ENCODE measurements around the gene SLC29A2.

The SLC29A2 gene

GRCh38 chr11:66373265-66373664, 1.7 kb upstream of the SLC29A2 start:
- Histone ChIP-seq H3K36me3 (no peaks in the 10 kb centered on the region), H3K27me3 (peaks cover 92% of the 10 kb centered on the region), H3K4me1 (ENCODE audit: control insufficient read depth in 1 of 2, insufficient read depth in 1 of 2, low read depth in 1 of 2, low read length in 1 of 2) (peaks cover 12 to 17% of the 10 kb centered on the region in 2 experiments), H3K27ac (no peak overlapping the region), H3K4me3 (ENCODE audit: low read depth in 1 of 2, low read length in 1 of 2) (no peak overlapping the region), H3K9me3 (no peaks in the 10 kb centered on the region)
- TF ChIP-seq CTCF (IDR thresholded peaks at IDR 0.05) = no peak

- H3K36me3 ChIP-seq = no peaks in the 10 kb centered on the region
- H3K27ac ChIP-seq = no peak overlapping the region
- H3K4me1 ChIP-seq (ENCODE audit: control insufficient read depth in 1 of 2, insufficient read depth in 1 of 2, low read depth in 1 of 2, low read length in 1 of 2) = peaks cover 12 to 17% of the 10 kb centered on the region in 2 experiments
- peaks cover 61% of the 10 kb centered on the region for H3K27me3 ChIP-seq
- no peak overlapping the region for H3K4me3 ChIP-seq (ENCODE audit: low read depth in 1 of 2, low read length in 1 of 2)
- TF ChIP-seq CTCF (IDR thresholded peaks at IDR 0.05) = no peak
- no peaks in the 10 kb centered on the region for H3K9me3 ChIP-seq
These were observed 2.3 kb downstream of the SLC29A2 start for GRCh38 chr11:66369073-66369894.

GRCh38 chr11:66368484-66368883, 3.1 kb downstream of the SLC29A2 start:
- Histone ChIP-seq H3K4me3 (ENCODE audit: low read depth in 1 of 2, low read length in 1 of 2) (no peak overlapping the region), H3K36me3 (no peaks in the 10 kb centered on the region), H3K4me1 (ENCODE audit: control insufficient read depth in 1 of 2, insufficient read depth in 1 of 2, low read depth in 1 of 2, low read length in 1 of 2) (peaks cover 12 to 17% of the 10 kb centered on the region in 2 experiments), H3K27me3 (peaks cover 53% of the 10 kb centered on the region), H3K9me3 (no peaks in the 10 kb centered on the region), H3K27ac (no peak overlapping the region)
- TF ChIP-seq CTCF (IDR thresholded peaks at IDR 0.05) = no peak

- Histone ChIP-seq H3K4me3 (ENCODE audit: low read depth in 1 of 2, low read length in 1 of 2) (no peak overlapping the region), H3K36me3 (no peaks in the 10 kb centered on the region), H3K27ac (no peak overlapping the region), H3K4me1 (ENCODE audit: control insufficient read depth in 1 of 2, insufficient read depth in 1 of 2, low read depth in 1 of 2, low read length in 1 of 2) (peaks cover 12 to 17% of the 10 kb centered on the region in 2 experiments), H3K9me3 (no peaks in the 10 kb centered on the region), H3K27me3 (peaks cover 45% of the 10 kb centered on the region)
- TF ChIP-seq CTCF (IDR thresholded peaks at IDR 0.05) = no peak
These were observed 3.8 kb downstream of the SLC29A2 start for GRCh38 chr11:66367561-66368312.

GRCh38 chr11:66366844-66367477, 4.6 kb downstream of the SLC29A2 start:
- H3K4me1 ChIP-seq (ENCODE audit: control insufficient read depth in 1 of 2, insufficient read depth in 1 of 2, low read depth in 1 of 2, low read length in 1 of 2) = peaks cover 8 to 12% of the 10 kb centered on the region in 2 experiments
- H3K4me3 ChIP-seq (ENCODE audit: low read depth in 1 of 2, low read length in 1 of 2) = no peak overlapping the region
- H3K36me3 ChIP-seq = no peaks in the 10 kb centered on the region
- peaks cover 38% of the 10 kb centered on the region for H3K27me3 ChIP-seq
- no peak for TF ChIP-seq CTCF (IDR thresholded peaks at IDR 0.05)
- H3K9me3 ChIP-seq = no peaks in the 10 kb centered on the region
- H3K27ac ChIP-seq = no peak overlapping the region
